A549 treated with AZD2906 at 1 μM for 4 hours (cell line): ENCODE results near the gene DSE. TPM values are rescaled to one million over a fixed set of nuclear protein-coding genes. Genes with fewer than 3 reads are reported as not detected.

Experiments
- total RNA-seq: library from RNA; stranded (reverse); fragments of 200-300 nt; extraction: Qiagen RNA extraction; gene quantifications from 5 replicates; pipeline ENCODE4 v1.2.3, GENCODE V29; 2022

The DSE gene
- 10.8 to 14.9 TPM (median 13.3 TPM) in 5 replicates for total RNA-seq

DNA sequence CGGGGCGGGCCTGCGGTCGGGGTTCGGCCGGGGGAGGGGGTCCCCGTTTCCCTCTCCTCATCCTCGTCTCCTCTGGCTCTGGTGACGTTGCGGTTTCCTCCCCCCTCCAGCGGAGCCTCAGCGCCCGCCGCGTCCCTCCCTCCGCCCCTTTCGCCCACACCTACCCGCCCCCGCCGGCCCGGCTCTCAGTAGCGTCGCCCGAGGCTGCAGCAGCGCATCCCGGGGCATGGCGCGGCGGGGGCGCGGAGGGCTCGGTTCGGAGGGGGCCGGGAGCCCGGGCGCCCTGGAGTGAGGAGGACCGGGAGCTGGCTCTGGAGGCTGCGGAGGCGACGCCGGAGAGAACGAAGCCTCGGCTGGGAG is at the start of gene DSE:
Gene DSE, plus strand, starts transcription at position 188 of the 360 bp plus-strand sequence. CDS start 28,304 bp downstream, outside the sequence.

DNA sequence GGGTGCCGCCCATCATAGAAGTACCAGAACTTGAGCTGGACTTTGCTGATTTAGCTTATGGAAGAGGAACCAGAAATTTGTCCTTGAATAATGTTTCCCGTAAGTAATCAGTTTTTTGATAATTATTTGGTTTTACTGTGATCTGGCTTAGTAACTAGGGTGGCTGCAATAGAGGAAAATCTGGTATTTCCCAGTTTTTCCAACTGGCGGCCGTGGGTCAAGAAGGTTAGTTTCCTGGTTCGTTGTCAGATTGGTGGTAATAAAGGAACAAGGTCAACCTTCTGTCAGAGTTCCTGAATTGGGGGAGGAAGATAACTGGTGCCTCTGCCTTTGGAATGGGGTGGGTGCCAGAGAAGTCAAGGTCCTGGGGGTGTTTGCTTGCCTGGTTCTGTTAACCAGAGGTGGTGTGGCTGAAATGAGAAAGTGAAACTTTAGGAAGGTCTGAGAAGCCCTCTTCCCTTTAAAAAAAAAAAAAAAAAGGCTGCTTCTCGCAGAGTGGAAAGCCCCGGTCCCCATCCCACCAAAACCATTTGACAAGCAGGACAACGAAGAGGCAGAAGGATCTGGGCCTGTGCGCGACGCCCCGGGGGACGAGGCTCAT is 90.7 kb downstream of the DSE start, which contains the start of gene CALHM6:
Gene CALHM6, plus strand, starts transcription at position 45 of the 601 bp plus-strand sequence. Its CDS starts 555 bp downstream, at position 600.

Other genes with a start within 250 kb of the DSE start
- gene COL10A1, start 244.8 kb upstream of the DSE start, total RNA-seq: 0.02 to 0.12 TPM (median 0.05 TPM) in 3 of 5 replicates, not detected in the others
- 2.7 to 3.7 TPM (median 3.1 TPM) in 5 replicates for gene TSPYL4, start 116.9 kb upstream of the DSE start, total RNA-seq
- 25.3 to 33.4 TPM (median 26.8 TPM) in 5 replicates for gene TSPYL1, start 91.0 kb upstream of the DSE start, total RNA-seq
- gene CALHM6, start 90.4 kb downstream of the DSE start, total RNA-seq: not detected in 5 replicates
- 0.03 to 0.09 TPM (median 0.05 TPM) in 5 replicates for gene CALHM5, start 140.7 kb downstream of the DSE start, total RNA-seq
- gene TRAPPC3L, start 174.7 kb downstream of the DSE start, total RNA-seq: not detected in 5 replicates
- not detected in 5 replicates for gene CALHM4, start 182.8 kb downstream of the DSE start, total RNA-seq
- 25.3 to 33.2 TPM (median 31.4 TPM) in 5 replicates for gene RWDD1, start 200.6 kb downstream of the DSE start, total RNA-seq
- 0.12 to 0.20 TPM (median 0.15 TPM) in 5 replicates for gene RSPH4A, start 245.5 kb downstream of the DSE start, total RNA-seq